ENCODE results near the gene RAB29. TPM values are rescaled to one million over a fixed set of nuclear protein-coding genes. Genes with fewer than 3 reads are reported as not detected.

Gene RAB29
- total and polyA plus RNA-seq, 12 donors, result 5.6 to 23.1 (median 15.5) TPM

DNA sequence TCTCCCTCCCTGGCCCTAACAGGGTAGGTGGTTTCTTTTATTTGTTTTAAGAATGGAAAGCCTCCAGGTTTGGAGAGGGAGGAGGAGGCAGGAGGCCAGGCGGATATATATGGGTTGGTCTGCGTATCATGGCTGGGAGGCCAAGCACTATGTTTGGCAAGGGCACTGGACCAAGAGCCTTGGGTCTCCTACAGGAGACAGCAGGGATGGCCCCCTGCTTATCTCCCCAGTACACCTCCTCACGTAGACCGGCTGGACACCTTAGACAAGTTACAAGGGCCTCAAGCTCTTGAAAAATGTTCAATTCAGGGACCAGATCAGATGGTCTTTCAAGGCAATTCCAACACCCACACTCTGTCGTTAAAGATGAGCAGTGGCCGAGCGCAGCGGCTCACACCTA is 26.8 kb upstream of the RAB29 start:
- H3K9me3 ChIP-seq, result no peaks in the 10 kb centered on the region
- H3K4me3 ChIP-seq, result peak overlapping the region in 1 of 10 donors; percentile 1
- H3K4me1 ChIP-seq, result peaks cover 3 to 99% (median 57%) of the 10 kb centered on the region in 9 donors
- H3K36me3 ChIP-seq, result peaks cover 4 to 62% (median 33%) of the 10 kb centered on the region in 9 donors
- H3K27me3 ChIP-seq, result no peaks in the 10 kb centered on the region
- DNase-seq (no peak), ATAC-seq (peak in 4 of 8 donors; percentile 22 to 58 (median 40))
- peak overlapping the region in 6 of 10 donors; percentile 17 to 71 (median 63) for H3K27ac ChIP-seq
- 63 to 73% methylated on average over 8 of the region's 8 CpGs for WGBS, 2 donors
- TF ChIP-seq, protein P1, sequence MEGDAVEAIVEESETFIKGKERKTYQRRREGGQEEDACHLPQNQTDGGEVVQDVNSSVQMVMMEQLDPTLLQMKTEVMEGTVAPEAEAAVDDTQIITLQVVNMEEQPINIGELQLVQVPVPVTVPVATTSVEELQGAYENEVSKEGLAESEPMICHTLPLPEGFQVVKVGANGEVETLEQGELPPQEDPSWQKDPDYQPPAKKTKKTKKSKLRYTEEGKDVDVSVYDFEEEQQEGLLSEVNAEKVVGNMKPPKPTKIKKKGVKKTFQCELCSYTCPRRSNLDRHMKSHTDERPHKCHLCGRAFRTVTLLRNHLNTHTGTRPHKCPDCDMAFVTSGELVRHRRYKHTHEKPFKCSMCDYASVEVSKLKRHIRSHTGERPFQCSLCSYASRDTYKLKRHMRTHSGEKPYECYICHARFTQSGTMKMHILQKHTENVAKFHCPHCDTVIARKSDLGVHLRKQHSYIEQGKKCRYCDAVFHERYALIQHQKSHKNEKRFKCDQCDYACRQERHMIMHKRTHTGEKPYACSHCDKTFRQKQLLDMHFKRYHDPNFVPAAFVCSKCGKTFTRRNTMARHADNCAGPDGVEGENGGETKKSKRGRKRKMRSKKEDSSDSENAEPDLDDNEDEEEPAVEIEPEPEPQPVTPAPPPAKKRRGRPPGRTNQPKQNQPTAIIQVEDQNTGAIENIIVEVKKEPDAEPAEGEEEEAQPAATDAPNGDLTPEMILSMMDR (IDR thresholded peaks at IDR 0.05), result no peak
- intact Hi-C loops (cut with DNase I), result loop anchor here in 2 of 10 donors (5.0 to 10.0 kb wide), 2 partner anchors 105 to 303 kb away; no protein-coding TSS in a partner anchor

DNA sequence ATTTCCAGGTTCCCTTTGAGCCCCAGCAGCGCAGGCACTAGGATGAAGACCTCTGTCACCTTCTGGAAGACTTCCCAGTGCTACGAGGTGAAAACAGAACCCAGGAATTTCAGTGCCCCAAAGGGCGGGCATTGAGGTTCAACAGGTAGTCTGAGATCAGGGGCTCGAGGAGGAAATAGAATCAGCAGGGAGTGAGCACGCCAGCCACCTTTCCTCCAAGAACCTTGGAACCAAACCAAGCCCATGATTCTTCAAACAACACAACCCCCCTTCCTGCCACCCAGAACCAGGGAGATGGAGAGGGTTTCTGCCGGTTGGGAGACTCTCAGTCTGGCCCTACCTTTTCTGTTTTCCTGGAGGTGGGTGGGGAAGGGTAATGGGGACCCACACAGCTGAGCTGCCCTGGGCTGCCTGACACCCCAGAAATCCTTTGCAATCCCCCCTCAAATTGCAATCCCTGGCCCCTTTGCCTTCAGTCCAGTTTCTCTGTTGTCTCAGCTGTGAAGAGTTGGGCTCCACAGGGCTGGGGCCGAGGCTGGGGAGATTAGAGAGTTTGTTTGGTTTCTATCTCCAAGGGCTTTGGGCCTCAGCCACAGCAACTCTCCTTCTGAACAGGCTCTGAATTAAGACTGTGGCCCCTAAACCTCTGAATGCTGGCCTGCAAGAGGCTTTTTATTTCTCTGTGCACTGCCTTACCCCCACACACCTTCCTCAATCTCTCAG is 25.9 kb upstream of the RAB29 start:
- Histone ChIP-seq H3K9me3 (no peaks in the 10 kb centered on the region), H3K27ac (peak overlapping the region in 9 of 10 donors; percentile 17 to 71 (median 61)), H3K36me3 (peaks cover 4 to 64% (median 42%) of the 10 kb centered on the region in 9 donors), H3K4me3 (peak overlapping the region in 1 of 10 donors; percentile 1), H3K27me3 (no peaks in the 10 kb centered on the region), H3K4me1 (peaks cover 3 to 92% (median 48%) of the 10 kb centered on the region in 9 donors)
- TF ChIP-seq, protein P1 (IDR thresholded peaks at IDR 0.05), result no peak
- WGBS, 2 donors, result 42 to 51% methylated on average over 7 of the region's 7 CpGs
- peak in 5 of 8 donors; percentile 4 to 61 (median 38) for ATAC-seq
- no peak for DNase-seq
- intact Hi-C loops (cut with DNase I), result loop anchor here in 2 of 10 donors (5.0 to 10.0 kb wide), 2 partner anchors 106 to 304 kb away; no protein-coding TSS in a partner anchor

DNA sequence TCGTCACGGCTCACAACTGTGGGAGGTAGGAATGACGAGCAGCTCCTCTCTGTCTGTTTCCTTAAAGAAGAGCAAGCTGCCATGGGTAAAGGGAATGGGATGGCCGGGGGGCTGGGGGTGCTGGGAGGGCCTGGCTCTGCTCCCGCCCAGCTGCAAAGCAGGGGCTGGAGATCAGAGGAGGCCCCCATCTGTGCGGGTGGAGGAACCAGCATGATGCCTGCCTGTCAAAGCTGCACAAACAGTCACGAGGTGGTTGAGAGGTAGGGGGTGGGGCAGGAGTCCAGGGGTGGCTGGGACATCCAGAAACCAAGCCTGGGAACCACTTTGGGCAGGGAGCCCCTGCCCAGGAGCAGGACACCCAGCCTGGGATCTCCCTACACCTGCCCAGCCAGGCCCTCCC is 25.1 kb upstream of the RAB29 start:
- Histone ChIP-seq H3K4me1 (peaks cover 3 to 85% (median 41%) of the 10 kb centered on the region in 9 donors), H3K4me3 (no peak overlapping the region), H3K36me3 (peaks cover 4 to 64% (median 45%) of the 10 kb centered on the region in 9 donors), H3K27me3 (no peaks in the 10 kb centered on the region), H3K9me3 (no peaks in the 10 kb centered on the region), H3K27ac (peak overlapping the region in 7 of 10 donors; percentile 17 to 71 (median 61))
- DNase-seq (no peak), ATAC-seq (peak in 7 of 8 donors; percentile 9 to 65 (median 22))
- intact Hi-C loops (cut with DNase I), result loop anchor here in 2 of 10 donors (5.0 to 10.0 kb wide), 2 partner anchors 107 to 304 kb away; no protein-coding TSS in a partner anchor
- TF ChIP-seq, protein P1 (IDR thresholded peaks at IDR 0.05), result no peak
- 45 to 57% methylated on average over 7 of the region's 7 CpGs for WGBS, 2 donors

DNA sequence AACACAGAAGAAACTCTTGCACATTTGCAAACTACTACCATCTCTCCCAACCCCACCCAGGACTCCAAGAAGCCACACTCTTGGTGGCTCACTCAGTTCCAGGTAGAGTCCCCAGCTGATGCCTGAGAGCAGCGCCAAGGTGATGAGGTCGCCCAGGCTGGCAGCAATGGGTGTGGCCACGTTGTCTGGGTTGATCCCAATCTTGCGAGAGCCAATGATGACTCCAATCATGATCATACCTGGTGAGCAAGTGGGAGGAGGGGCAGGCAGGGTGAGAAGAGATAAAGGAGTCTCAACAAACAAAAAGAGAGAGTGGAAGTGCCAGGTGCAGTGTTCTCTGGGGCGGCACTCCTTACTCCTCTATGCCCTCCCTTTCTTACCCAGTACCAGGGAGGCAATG is 23.3 kb upstream of the RAB29 start:
- ATAC-seq (no peak), DNase-seq (no peak)
- WGBS, 2 donors, result 79 to 80% methylated on average over 5 of the region's 5 CpGs
- Histone ChIP-seq H3K4me1 (peaks cover 3 to 69% (median 26%) of the 10 kb centered on the region in 9 donors), H3K9me3 (no peaks in the 10 kb centered on the region), H3K27me3 (no peaks in the 10 kb centered on the region), H3K27ac (no peak overlapping the region), H3K4me3 (no peak overlapping the region), H3K36me3 (peaks cover 6 to 75% (median 55%) of the 10 kb centered on the region in 9 donors)
- TF ChIP-seq, protein P1 (IDR thresholded peaks at IDR 0.05), result no peak
- intact Hi-C loops (cut with DNase I), result loop anchor here in 4 of 10 donors (5.0 to 10.0 kb wide), 3 partner anchors 119 to 306 kb away; no protein-coding TSS in a partner anchor

Data from heart right ventricle (tissue), 16 donors.